Nephron progenitor cell (in vitro differentiated cells): ENCODE data around the gene HSD11B2.

ENCODE experiments used
- DNase-seq: peaks from one replicate; pipeline ENCODE4 v3.0.0; 2021
- H3K27ac Mint-ChIP-seq: 2 replicates; pipeline ENCODE4 v1.8.0; 2021; ENCODE audit warnings: mild to moderate bottlenecking, moderate library complexity, mixed read lengths
- H3K27me3 Mint-ChIP-seq: 2 replicates; pipeline ENCODE4 v1.8.0; 2021; ENCODE audit warnings: mild to moderate bottlenecking, low read depth, mixed read lengths; ENCODE audit not compliant: poor library complexity
- H3K36me3 Mint-ChIP-seq: 2 replicates; pipeline ENCODE4 v1.8.0; 2021; ENCODE audit warnings: low read depth, mixed read lengths
- H3K4me1 Mint-ChIP-seq: 2 replicates; pipeline ENCODE4 v1.8.0; 2021; ENCODE audit warnings: mixed read lengths
- H3K4me3 Mint-ChIP-seq: 2 replicates; pipeline ENCODE4 v1.8.0; 2021; ENCODE audit warnings: mild to moderate bottlenecking, moderate library complexity, mixed read lengths
- H3K9me3 Mint-ChIP-seq: 2 replicates; pipeline ENCODE4 v1.8.0; 2021; ENCODE audit warnings: mild to moderate bottlenecking, moderate library complexity, mixed read lengths
- TF ChIP-seq, protein P1 (sequence below): fragments of 200-600 bp; sonication (generic); IDR thresholded peaks from 2 replicates; pipeline ENCODE4 v1.5.0; 2021; ENCODE audit warnings: antibody characterized with exemption

The HSD11B2 gene

DNA sequence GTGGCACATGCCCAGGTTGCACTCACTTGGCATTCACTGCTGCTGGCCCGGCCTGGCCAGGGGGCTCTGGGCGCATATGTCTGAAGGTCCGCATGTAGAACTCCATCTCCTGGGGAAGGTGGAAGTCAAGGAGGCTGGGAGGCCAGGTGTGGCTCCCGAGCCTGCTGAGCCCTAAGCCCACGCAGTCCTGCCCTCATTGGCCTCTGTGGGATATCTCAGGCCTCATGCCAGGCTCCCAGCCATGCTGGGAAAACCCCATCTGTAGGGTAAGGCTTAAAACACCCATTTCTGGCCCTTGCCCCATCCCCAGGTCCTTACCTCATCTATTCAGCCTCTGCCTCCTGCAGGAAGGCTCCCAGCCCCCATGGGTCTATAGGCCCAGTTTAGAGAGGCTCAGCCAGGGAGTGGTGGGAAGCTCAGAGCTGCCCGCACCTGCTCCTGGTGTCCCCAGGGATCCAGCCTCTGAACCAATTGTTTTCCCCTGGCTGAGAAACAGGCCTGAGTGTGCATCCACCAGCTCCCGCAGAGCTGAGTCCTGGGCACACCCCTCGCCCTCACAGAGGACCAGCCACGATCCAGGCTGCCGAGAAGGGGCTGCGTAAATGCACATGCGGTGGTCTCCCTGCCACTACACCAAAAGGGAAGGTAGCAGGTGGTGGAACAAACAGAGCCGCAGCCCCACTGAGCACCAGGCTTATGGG lies 35.3 kb upstream of the HSD11B2 start:
- peak; percentile 34 for DNase-seq
- peaks cover 64% of the 10 kb centered on the region for H3K4me1 Mint-ChIP-seq
- H3K9me3 Mint-ChIP-seq = no peaks in the 10 kb centered on the region
- no peak overlapping the region for H3K27ac Mint-ChIP-seq
- H3K36me3 Mint-ChIP-seq = no peaks in the 10 kb centered on the region
- TF ChIP-seq, protein P1, sequence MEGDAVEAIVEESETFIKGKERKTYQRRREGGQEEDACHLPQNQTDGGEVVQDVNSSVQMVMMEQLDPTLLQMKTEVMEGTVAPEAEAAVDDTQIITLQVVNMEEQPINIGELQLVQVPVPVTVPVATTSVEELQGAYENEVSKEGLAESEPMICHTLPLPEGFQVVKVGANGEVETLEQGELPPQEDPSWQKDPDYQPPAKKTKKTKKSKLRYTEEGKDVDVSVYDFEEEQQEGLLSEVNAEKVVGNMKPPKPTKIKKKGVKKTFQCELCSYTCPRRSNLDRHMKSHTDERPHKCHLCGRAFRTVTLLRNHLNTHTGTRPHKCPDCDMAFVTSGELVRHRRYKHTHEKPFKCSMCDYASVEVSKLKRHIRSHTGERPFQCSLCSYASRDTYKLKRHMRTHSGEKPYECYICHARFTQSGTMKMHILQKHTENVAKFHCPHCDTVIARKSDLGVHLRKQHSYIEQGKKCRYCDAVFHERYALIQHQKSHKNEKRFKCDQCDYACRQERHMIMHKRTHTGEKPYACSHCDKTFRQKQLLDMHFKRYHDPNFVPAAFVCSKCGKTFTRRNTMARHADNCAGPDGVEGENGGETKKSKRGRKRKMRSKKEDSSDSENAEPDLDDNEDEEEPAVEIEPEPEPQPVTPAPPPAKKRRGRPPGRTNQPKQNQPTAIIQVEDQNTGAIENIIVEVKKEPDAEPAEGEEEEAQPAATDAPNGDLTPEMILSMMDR = no peak
- peak overlapping the region; percentile 18 for H3K4me3 Mint-ChIP-seq
- H3K27me3 Mint-ChIP-seq = peaks cover 33% of the 10 kb centered on the region

DNA sequence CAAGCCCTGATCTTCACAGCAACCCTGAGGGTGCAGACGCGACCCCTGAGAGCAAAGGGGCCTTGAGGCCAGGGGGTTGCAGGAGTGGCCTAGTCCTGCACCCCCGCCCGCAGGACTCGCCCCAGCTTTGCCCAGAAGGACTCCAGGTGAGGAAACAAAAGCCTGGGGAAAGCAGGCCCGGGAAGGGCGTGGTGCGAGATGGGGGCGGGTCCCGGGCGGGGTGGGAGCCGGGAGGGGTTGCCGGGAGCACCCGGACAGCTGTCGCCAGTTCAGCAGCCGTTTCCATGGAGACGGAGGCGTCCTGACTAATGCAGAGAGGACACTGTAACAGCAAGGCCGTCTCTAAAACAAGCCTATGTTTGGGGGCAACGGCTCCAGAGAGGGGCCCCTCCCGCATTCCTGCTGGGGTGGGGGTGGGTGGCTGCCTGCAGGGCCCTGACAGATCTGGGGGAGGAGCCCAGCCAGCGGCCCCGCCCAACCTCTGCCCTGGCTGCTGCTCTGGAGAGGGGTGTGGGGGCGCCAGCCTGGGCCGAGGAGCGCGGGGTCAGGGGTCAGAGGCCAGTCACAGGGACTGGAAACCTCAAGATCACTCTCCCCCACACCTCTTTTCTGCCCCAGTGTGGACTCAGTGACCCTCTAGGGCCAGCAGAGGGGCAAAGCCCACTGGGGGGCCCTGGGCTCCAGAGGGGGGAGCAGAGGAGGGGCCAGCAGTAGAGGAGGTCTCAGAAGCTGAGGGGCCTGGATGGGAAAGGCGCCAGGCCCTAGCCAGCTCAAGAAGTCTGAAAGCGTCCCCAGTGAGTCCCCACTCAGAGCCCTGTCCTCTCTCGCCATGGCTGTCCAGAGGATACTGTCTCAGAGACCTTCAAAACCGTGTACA lies 34.5 kb upstream of the HSD11B2 start:
- H3K9me3 Mint-ChIP-seq = no peaks in the 10 kb centered on the region
- H3K36me3 Mint-ChIP-seq = no peaks in the 10 kb centered on the region
- H3K4me3 Mint-ChIP-seq = peak overlapping the region; percentile 34
- peak overlapping the region; percentile 80 for H3K27ac Mint-ChIP-seq
- H3K27me3 Mint-ChIP-seq = peaks cover 33% of the 10 kb centered on the region
- H3K4me1 Mint-ChIP-seq = peaks cover 60% of the 10 kb centered on the region
- peak; percentile 84 for DNase-seq
- TF ChIP-seq, protein P1 = no peak

DNA sequence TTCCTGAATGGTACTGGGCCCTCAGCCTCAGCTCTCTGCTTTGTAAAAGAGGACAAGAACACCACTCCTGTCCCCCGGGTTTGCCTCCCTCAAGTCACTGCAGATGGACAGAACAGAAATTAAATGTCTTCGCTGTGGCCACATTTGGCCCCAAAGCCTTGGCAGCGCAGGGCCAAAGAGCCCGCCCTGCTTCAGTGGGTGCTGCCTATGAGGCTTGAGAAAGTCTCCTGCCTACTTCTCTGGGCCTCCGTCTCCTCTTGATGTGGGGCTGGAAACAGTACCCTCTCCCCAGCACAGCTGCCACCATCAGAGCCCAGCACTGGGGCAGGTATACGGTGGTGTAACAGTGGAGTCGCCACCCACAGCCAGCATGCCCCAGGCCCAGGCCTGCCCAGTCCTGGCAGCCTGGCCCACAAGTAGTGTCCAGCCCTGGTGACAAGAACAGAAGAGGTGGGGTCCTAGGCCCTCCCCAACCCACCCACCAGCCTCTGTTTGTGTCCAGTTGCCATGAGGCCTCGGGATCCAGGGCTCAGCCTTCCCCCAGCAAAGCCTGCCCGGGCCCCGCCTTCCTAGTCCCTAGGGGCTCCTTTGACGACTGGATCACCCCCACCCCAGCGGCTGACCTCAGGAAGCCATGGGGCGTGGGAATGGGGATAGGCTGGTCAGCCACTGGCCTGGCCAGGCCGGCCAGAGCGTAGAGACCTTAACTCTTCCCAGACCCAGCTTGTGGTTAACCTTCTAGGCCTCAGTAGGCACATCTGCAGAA lies 33.7 kb upstream of the HSD11B2 start:
- TF ChIP-seq, protein P1 = no peak
- peaks cover 31% of the 10 kb centered on the region for H3K27me3 Mint-ChIP-seq
- peak overlapping the region; percentile 75 for H3K27ac Mint-ChIP-seq
- H3K9me3 Mint-ChIP-seq = no peaks in the 10 kb centered on the region
- H3K4me1 Mint-ChIP-seq = peaks cover 58% of the 10 kb centered on the region
- DNase-seq = peak; percentile 62
- H3K4me3 Mint-ChIP-seq = peak overlapping the region; percentile 18
- no peaks in the 10 kb centered on the region for H3K36me3 Mint-ChIP-seq

GRCh38 chr16:67397812-67398545 lies 32.9 kb upstream of the HSD11B2 start:
- H3K9me3 Mint-ChIP-seq = no peaks in the 10 kb centered on the region
- H3K4me3 Mint-ChIP-seq = no peak overlapping the region
- peaks cover 57% of the 10 kb centered on the region for H3K4me1 Mint-ChIP-seq
- H3K27me3 Mint-ChIP-seq = peaks cover 27% of the 10 kb centered on the region
- H3K27ac Mint-ChIP-seq = no peak overlapping the region
- no peak for DNase-seq
- TF ChIP-seq, protein P1 = no peak
- no peaks in the 10 kb centered on the region for H3K36me3 Mint-ChIP-seq

DNA sequence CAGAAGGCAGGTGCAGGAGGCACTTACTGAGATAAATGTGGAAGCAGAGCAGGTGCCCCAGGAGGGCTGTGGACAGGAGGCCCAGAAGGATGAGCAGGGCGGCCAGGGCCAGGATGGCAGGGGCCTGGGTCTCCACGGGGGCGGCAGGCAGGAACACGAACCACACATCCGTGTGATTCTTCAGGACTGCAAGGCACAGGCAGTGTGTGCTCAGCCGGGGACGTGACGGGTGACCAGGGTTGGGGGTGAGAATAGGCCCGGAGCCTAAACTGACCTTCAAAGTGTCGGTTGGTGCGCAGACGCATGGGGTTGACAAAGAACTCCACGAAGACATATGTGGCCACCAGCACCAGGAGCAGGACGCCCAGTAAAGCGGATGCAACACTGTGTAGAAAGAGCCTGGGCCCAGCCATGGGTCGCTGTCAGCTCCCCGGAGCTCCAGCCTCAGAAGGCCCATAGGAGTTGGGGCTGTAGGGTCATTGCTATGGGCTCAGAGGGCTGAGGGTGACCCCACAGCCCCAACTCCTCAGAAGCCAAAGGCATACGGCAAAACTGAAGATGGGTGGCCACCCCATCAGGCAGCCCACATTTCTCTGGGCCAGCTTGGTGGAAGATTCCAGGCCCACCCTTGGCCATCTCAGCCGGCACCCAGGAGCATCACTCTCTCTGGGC lies 32.2 kb upstream of the HSD11B2 start:
- DNase-seq = no peak
- H3K4me3 Mint-ChIP-seq = no peak overlapping the region
- H3K27me3 Mint-ChIP-seq = peaks cover 24% of the 10 kb centered on the region
- H3K4me1 Mint-ChIP-seq = peaks cover 61% of the 10 kb centered on the region
- no peak overlapping the region for H3K27ac Mint-ChIP-seq
- TF ChIP-seq, protein P1 = no peak
- no peaks in the 10 kb centered on the region for H3K36me3 Mint-ChIP-seq
- H3K9me3 Mint-ChIP-seq = no peaks in the 10 kb centered on the region
